ENCODE data around the gene IFIT2. TPM values are rescaled to one million over a fixed set of nuclear protein-coding genes. Genes with fewer than 3 reads are reported as not detected.
A peak's percentile ranks its signal among the peaks of the same experiment; 100 is the strongest.

The IFIT2 gene
- total and polyA plus RNA-seq, 4 donors: 4.8 to 5.5 (median 5.2) TPM

GRCh38 chr10:89302625-89303024, 779 bp downstream of the IFIT2 start:
- no peak for TF ChIP-seq YY1 (IDR thresholded peaks at IDR 0.05)
- no peak for TF ChIP-seq NR2F2 (IDR thresholded peaks at IDR 0.05)
- TF ChIP-seq ATF3 (IDR thresholded peaks at IDR 0.05): no peak
- TF ChIP-seq ZBTB33 (IDR thresholded peaks at IDR 0.05): no peak
- TF ChIP-seq JUND (IDR thresholded peaks at IDR 0.05): no peak
- TF ChIP-seq SP1 (IDR thresholded peaks at IDR 0.05): no peak
- TF ChIP-seq REST (IDR thresholded peaks at IDR 0.05): no peak
- no peak for TF ChIP-seq RXRA (IDR thresholded peaks at IDR 0.05)
- no peak for TF ChIP-seq FOXA2 (IDR thresholded peaks at IDR 0.05)
- no peak for TF ChIP-seq FOXA1 (IDR thresholded peaks at IDR 0.05)
- TF ChIP-seq HNF4A (conservative IDR thresholded peaks at IDR 0.05): no peak
- TF ChIP-seq MAX (IDR thresholded peaks at IDR 0.05): no peak
- H3K9me3 ChIP-seq (ENCODE audit: control insufficient read depth in 4 of 4, low read length in 3 of 4): no peaks in the 10 kb centered on the region
- peak overlapping the region; percentile 69 to 92 for H3K27ac ChIP-seq (ENCODE audit: low read depth in 1 of 2, low read length in 2 of 2)
- H3K4me3 ChIP-seq (ENCODE audit: low read depth in 1 of 3, low read length in 3 of 3): peak overlapping the region; percentile 53 to 82 (median 78)
- peaks cover 1 to 26% (median 25%) of the 10 kb centered on the region in 4 donors for H3K4me1 ChIP-seq (ENCODE audit: control insufficient read depth in 4 of 4, insufficient read depth in 4 of 4, low read length in 3 of 4)
- DNase-seq (ENCODE audit: low spot score): no peak
- peak overlapping the region; percentile 58 to 99 for H3K9ac ChIP-seq (ENCODE audit: low read depth in 1 of 2, low read length in 2 of 2)
- H3K36me3 ChIP-seq (ENCODE audit: control insufficient read depth in 4 of 4, insufficient read depth in 3 of 4, low read depth in 1 of 4, low read length in 3 of 4): peaks cover 5 to 15% (median 13%) of the 10 kb centered on the region in 4 donors
- H3K27me3 ChIP-seq (ENCODE audit: control insufficient read depth in 4 of 4, insufficient read depth in 4 of 4, low read length in 3 of 4): no peaks in the 10 kb centered on the region
- WGBS: 5% methylated on average over 3 of the region's 3 CpGs

GRCh38 chr10:89303161-89303560, 1.3 kb downstream of the IFIT2 start:
- Histone ChIP-seq H3K36me3 (ENCODE audit: control insufficient read depth in 4 of 4, insufficient read depth in 3 of 4, low read depth in 1 of 4, low read length in 3 of 4) (peaks cover 5 to 19% (median 16%) of the 10 kb centered on the region in 4 donors), H3K27ac (ENCODE audit: low read depth in 1 of 2, low read length in 2 of 2) (peak overlapping the region; percentile 69 to 92), H3K4me1 (ENCODE audit: control insufficient read depth in 4 of 4, insufficient read depth in 4 of 4, low read length in 3 of 4) (peaks cover 1 to 26% (median 25%) of the 10 kb centered on the region in 4 donors), H3K9ac (ENCODE audit: low read depth in 1 of 2, low read length in 2 of 2) (peak overlapping the region; percentile 58 to 99), H3K9me3 (ENCODE audit: control insufficient read depth in 4 of 4, low read length in 3 of 4) (no peaks in the 10 kb centered on the region), H3K4me3 (ENCODE audit: low read depth in 1 of 3, low read length in 3 of 3) (peak overlapping the region; percentile 33 to 82 (median 53)), H3K27me3 (ENCODE audit: control insufficient read depth in 4 of 4, insufficient read depth in 4 of 4, low read length in 3 of 4) (no peaks in the 10 kb centered on the region)
- TF ChIP-seq NR2F2 (IDR thresholded peaks at IDR 0.05) (no peak), ATF3 (IDR thresholded peaks at IDR 0.05) (no peak), FOXA1 (IDR thresholded peaks at IDR 0.05) (no peak)
- 46% methylated on average over 2 of the region's 2 CpGs for WGBS
- DNase-seq (ENCODE audit: low spot score): no peak

Measured in liver (tissue), 9 donors.